ENCODE data around the gene RHBDF2.

RHBDF2 gene

GRCh38 chr17:76432712-76433336 lies 68.4 kb downstream of the RHBDF2 start:
- peak; percentile 37 for TF ChIP-seq CTCF (IDR thresholded peaks at IDR 0.05; ENCODE audit: low read depth, low read length, missing control alignments)
- no peak overlapping the region for H3K4me3 ChIP-seq (replicated peaks; ENCODE audit: low read depth, low read length)
- DNase-seq (ENCODE audit: extremely low read depth, low read depth): peak; percentile 36

- H3K4me3 ChIP-seq (replicated peaks; ENCODE audit: low read depth, low read length): no peak overlapping the region
- no peak for TF ChIP-seq CTCF (IDR thresholded peaks at IDR 0.05; ENCODE audit: low read depth, low read length, missing control alignments)
- DNase-seq (ENCODE audit: extremely low read depth, low read depth): no peak
These were observed 69.2 kb downstream of the RHBDF2 start for GRCh38 chr17:76432004-76432403.

- H3K4me3 ChIP-seq (replicated peaks; ENCODE audit: low read depth, low read length): no peak overlapping the region
- no peak for TF ChIP-seq CTCF (IDR thresholded peaks at IDR 0.05; ENCODE audit: low read depth, low read length, missing control alignments)
- no peak for DNase-seq (ENCODE audit: extremely low read depth, low read depth)
These were observed 69.7 kb downstream of the RHBDF2 start for GRCh38 chr17:76431509-76431908.

GRCh38 chr17:76428511-76428910 lies 72.7 kb downstream of the RHBDF2 start:
- no peak for DNase-seq (ENCODE audit: extremely low read depth, low read depth)
- no peak overlapping the region for H3K4me3 ChIP-seq (replicated peaks; ENCODE audit: low read depth, low read length)
- no peak for TF ChIP-seq CTCF (IDR thresholded peaks at IDR 0.05; ENCODE audit: low read depth, low read length, missing control alignments)

- H3K4me3 ChIP-seq (replicated peaks; ENCODE audit: low read depth, low read length): no peak overlapping the region
- TF ChIP-seq CTCF (IDR thresholded peaks at IDR 0.05; ENCODE audit: low read depth, low read length, missing control alignments): no peak
- DNase-seq (ENCODE audit: extremely low read depth, low read depth): no peak
These were observed 73.6 kb downstream of the RHBDF2 start for GRCh38 chr17:76427501-76428231.

- DNase-seq (ENCODE audit: extremely low read depth, low read depth): no peak
These were observed 74.4 kb downstream of the RHBDF2 start for GRCh38 chr17:76426853-76427252.

More at GRCh38 chr17:76426853-76427252, 74.4 kb downstream of the RHBDF2 start:
- H3K4me3 ChIP-seq (replicated peaks; ENCODE audit: low read depth, low read length): no peak overlapping the region
- no peak for TF ChIP-seq CTCF (IDR thresholded peaks at IDR 0.05; ENCODE audit: low read depth, low read length, missing control alignments)
